ENCODE measurements around the gene THOP1. TPM values are rescaled to one million over a fixed set of nuclear protein-coding genes. Genes with fewer than 3 reads are reported as not detected.

The THOP1 gene
- total RNA-seq (ENCODE audit: low replicate concordance) = 105 and 222 TPM in 2 replicates

- peak within 1 kb of the TSS; percentile 93 for H2AFZ ChIP-seq (replicated peaks)
- H3K4me1 Mint-ChIP-seq = peaks cover 42% of the 10 kb centered on the region
- peaks cover 77% of the 10 kb centered on the region for H3K79me2 ChIP-seq (ENCODE audit: low read depth)
These were observed at the start of gene THOP1 for GRCh38 chr19:2785244-2785997. TSS of gene THOP1 (plus strand) at chr19:2785503. CDS start at chr19:2785663, 160 bp downstream.

GRCh38 chr19:2736550-2737190 lies 48.6 kb upstream of the THOP1 start:
- Histone ChIP-seq H4K20me1 (ENCODE audit: low read depth) (peaks cover 23% of the 10 kb centered on the region), H3K9me3 (ENCODE audit: low read depth) (no peaks in the 10 kb centered on the region), H3K4me2 (no peak overlapping the region), H3K27ac (no peak overlapping the region), H3K4me3 (no peak overlapping the region), H3K27me3 (peaks cover 10% of the 10 kb centered on the region), H3K9ac (no peak overlapping the region), H3K79me2 (ENCODE audit: low read depth) (peaks cover 6% of the 10 kb centered on the region), H2AFZ (replicated peaks) (no peak overlapping the region), H3K4me1 (no peaks in the 10 kb centered on the region), H3F3A (ENCODE audit: low read depth) (peaks cover 6% of the 10 kb centered on the region), H3K36me3 (no peaks in the 10 kb centered on the region)
- H3K9me3 Mint-ChIP-seq = peaks cover 2% of the 10 kb centered on the region
- TF ChIP-seq EZH2phosphoT487 (IDR thresholded peaks at IDR 0.05) (no peak), CTCF (IDR thresholded peaks at IDR 0.05) (no peak)
- peaks cover 13% of the 10 kb centered on the region for H3K36me3 Mint-ChIP-seq
- H3K27me3 Mint-ChIP-seq (ENCODE audit: insufficient read depth, low read depth) = peaks cover 5% of the 10 kb centered on the region
- no peak overlapping the region for H3K27ac Mint-ChIP-seq
- peak overlapping the region; percentile 30 for H3K4me3 Mint-ChIP-seq
- DNase-seq (ENCODE audit: low spot score) = no peak
- H3K4me1 Mint-ChIP-seq = peaks cover 18% of the 10 kb centered on the region

More at GRCh38 chr19:2785244-2785997, at the start of gene THOP1:
- peak within 1 kb of the TSS; percentile 99 for H3K4me2 ChIP-seq
- TF ChIP-seq EZH2 (IDR thresholded peaks at IDR 0.05) = no peak
- TF ChIP-seq EZH2phosphoT487 (IDR thresholded peaks at IDR 0.05) = no peak
- no peak for TF ChIP-seq CTCF (IDR thresholded peaks at IDR 0.05)
- Mint-ChIP-seq H3K27me3 (ENCODE audit: insufficient read depth, low read depth) (peaks cover 8% of the 10 kb centered on the region), H3K9me3 (no peaks in the 10 kb centered on the region), H3K36me3 (peaks cover 6% of the 10 kb centered on the region), H3K27ac (peak within 1 kb of the TSS; percentile 90), H3K4me3 (peak within 1 kb of the TSS; percentile 94)
- no peaks in the 10 kb centered on the region for H3K36me3 ChIP-seq
- no peaks in the 10 kb centered on the region for H3K27me3 ChIP-seq
- peak within 1 kb of the TSS; percentile 43 for H3K27ac ChIP-seq
- DNase-seq (ENCODE audit: low spot score) = peak; percentile 100
- H3K4me1 ChIP-seq = peaks cover 7% of the 10 kb centered on the region
- peak within 1 kb of the TSS; percentile 93 for H3K4me3 ChIP-seq
- no peaks in the 10 kb centered on the region for H3K9me3 ChIP-seq (ENCODE audit: low read depth)
- H3F3A ChIP-seq (ENCODE audit: low read depth) = peaks cover 17% of the 10 kb centered on the region
- H3K9ac ChIP-seq = peak within 1 kb of the TSS; percentile 97
- H4K20me1 ChIP-seq (ENCODE audit: low read depth) = peaks cover 60% of the 10 kb centered on the region

- Histone ChIP-seq H3K27ac (no peak within 1 kb of the TSS), H3K4me2 (peak within 1 kb of the TSS; percentile 91), H3K27me3 (peaks cover 37% of the 10 kb centered on the region), H4K20me1 (ENCODE audit: low read depth) (peaks cover 21% of the 10 kb centered on the region), H3K79me2 (ENCODE audit: low read depth) (peaks cover 6% of the 10 kb centered on the region), H3F3A (ENCODE audit: low read depth) (peaks cover 6% of the 10 kb centered on the region), H3K4me3 (peak within 1 kb of the TSS; percentile 86), H2AFZ (replicated peaks) (peak within 1 kb of the TSS; percentile 68), H3K4me1 (no peaks in the 10 kb centered on the region), H3K9me3 (ENCODE audit: low read depth) (no peaks in the 10 kb centered on the region), H3K9ac (peak within 1 kb of the TSS; percentile 50), H3K36me3 (no peaks in the 10 kb centered on the region)
- peak; percentile 11 for TF ChIP-seq EZH2 (IDR thresholded peaks at IDR 0.05)
- no peak for TF ChIP-seq CTCF (IDR thresholded peaks at IDR 0.05)
- no peak for TF ChIP-seq EZH2phosphoT487 (IDR thresholded peaks at IDR 0.05)
- H3K9me3 Mint-ChIP-seq = peaks cover 2% of the 10 kb centered on the region
- peaks cover 16% of the 10 kb centered on the region for H3K27me3 Mint-ChIP-seq (ENCODE audit: insufficient read depth, low read depth)
- peak within 1 kb of the TSS; percentile 92 for H3K4me3 Mint-ChIP-seq
- DNase-seq (ENCODE audit: low spot score) = peak; percentile 98
- peaks cover 13% of the 10 kb centered on the region for H3K4me1 Mint-ChIP-seq
- no peak within 1 kb of the TSS for H3K27ac Mint-ChIP-seq
- peaks cover 7% of the 10 kb centered on the region for H3K36me3 Mint-ChIP-seq
These were observed 45.5 kb upstream of the THOP1 start, which contains the start of gene SLC39A3 for GRCh38 chr19:2739602-2740313. TSS of gene SLC39A3 (minus strand) at chr19:2740017. CDS start at chr19:2737257, 2,760 bp downstream.

All from neural progenitor cell (in vitro differentiated cells).